Measurements from ENCODE around the gene C1QTNF12.

DNA sequence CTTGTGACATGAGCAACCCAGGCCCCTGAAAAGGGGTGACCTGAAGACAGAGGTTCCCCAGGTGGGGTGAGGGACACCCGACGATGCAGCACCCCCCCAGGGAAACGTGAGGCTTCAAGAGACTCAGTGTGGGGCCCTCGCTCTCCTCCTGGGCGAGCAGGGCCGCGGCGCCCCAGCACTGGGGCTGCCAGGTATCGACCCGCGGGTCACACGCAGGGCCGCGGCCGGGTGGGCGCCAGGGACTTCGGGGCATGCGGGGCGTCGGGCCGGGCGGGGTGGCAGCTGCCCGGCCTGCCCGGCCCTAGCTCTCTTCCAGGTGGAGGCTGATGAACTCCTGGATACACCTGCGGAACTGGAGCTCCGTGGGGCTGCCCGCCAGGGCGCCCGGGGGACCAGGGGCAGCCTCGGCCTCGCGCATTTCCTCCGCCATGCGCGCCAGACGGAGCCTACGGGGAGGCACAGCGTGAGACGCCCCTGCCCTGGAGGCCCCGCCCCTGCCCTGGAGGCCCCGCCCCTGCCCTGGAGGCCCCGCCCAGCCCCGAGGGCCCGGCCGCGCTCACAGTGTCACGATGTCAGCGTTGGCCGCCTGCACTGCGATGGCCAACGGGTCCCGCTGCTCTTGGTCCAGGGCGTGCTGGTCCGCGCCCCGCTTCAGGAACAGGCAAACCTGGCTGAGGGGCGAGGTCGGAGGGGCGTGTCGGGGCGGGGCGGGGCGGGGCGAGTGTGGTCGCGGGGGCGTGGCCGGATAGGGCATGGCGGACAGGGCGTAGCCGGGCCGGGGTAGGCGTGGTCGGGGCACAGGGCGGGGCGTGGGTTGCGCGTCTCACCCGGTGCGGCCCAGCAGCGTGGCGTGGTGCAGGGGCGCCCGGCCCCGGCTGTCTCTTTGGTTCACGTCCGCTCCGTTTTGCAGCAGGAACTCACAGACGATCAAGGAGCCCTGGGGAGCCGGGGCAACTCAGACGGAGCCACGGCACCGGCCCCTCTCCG lies 47.0 kb upstream of the C1QTNF12 start:
- no peak for TF ChIP-seq ZNF274 (IDR thresholded peaks at IDR 0.05; ENCODE audit: low read depth, low read length)
- TF ChIP-seq YY1 (IDR thresholded peaks at IDR 0.05; ENCODE audit: insufficient read depth, insufficient read length) = no peak
- TF ChIP-seq SUZ12 (IDR thresholded peaks at IDR 0.05; ENCODE audit: extremely low read depth, insufficient read depth, insufficient read length) = no peak
